Measurements from ENCODE around the gene ALOXE3. TPM values are rescaled to one million over a fixed set of nuclear protein-coding genes. Genes with fewer than 3 reads are reported as not detected.

The ALOXE3 gene
- total RNA-seq (2022), result 0.20 TPM in 1 of 2 replicates, not detected in the other
- Bru-seq, nascent RNA, result percentile 10 among the genes with signal in this experiment
- percentile 8 among the genes with signal in this experiment for BruChase-seq, experiment 1, labeled RNA remaining after a 6-hour chase
- percentile 10 among the genes with signal in this experiment for BruChase-seq, experiment 2, labeled RNA remaining after a 2-hour chase
- long read RNA-seq, result 0 reads

DNA sequence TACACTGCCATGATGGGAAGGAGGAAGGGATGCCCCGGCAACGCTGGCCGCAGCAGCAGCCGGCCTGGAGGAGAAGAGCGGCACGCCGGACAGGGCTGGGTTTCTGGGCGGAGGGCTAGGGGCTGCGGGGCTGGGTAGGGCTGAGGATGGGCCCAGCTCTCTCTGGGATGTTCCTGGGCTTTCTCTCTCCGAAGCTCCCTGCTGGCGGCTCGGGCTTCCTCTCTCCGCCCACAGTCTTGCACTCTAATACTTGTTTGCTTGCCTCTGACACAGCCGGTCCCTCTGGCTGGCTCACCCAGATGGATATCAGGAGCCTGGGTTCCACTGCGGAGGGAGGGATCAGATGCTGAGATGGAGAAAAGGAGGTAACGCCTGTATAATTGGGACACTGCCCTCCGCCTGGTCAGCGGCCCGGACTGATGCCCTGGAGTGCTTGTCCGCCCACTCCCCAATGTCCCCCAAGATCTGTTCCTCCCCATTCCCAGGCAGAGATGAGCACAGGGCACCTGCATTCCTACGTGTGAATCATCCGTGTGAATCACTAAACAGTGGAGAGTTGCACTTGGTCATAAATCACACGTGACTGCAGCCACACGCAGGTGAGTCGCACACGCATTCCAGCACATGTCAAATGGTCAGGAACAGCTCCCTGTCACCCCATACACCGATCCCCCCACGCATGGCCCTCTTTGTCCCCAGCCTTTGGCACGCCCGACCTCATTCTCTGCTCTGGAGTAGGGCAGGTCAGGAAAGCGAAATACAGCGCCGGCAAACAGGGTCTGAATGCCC, at the start of gene ALOXE3:
ALOXE3 (minus strand) TSS at position 535 of the 789 bp plus-strand sequence; CDS start at position 11, 524 bp downstream.
- Mint-ChIP-seq H3K36me3 (ENCODE audit: insufficient read depth, unreplicated experiment) (peaks cover 45% of the 10 kb centered on the region), H3K4me3 (ENCODE audit: low read depth, unreplicated experiment) (peak within 1 kb of the TSS; percentile 91), H3K4me1 (ENCODE audit: low read depth, unreplicated experiment) (peaks cover 24% of the 10 kb centered on the region), H3K27me3 (ENCODE audit: unreplicated experiment) (peaks cover 56% of the 10 kb centered on the region), H3K27ac (ENCODE audit: unreplicated experiment) (peak within 1 kb of the TSS; percentile 98), H3K9me3 (ENCODE audit: low read depth, unreplicated experiment) (no peaks in the 10 kb centered on the region)
- intact Hi-C loops (cut with micrococcal nuclease; ENCODE audit: unreplicated experiment), result loop anchor here (5.0 kb wide), 2 partner anchors 36 to 56 kb away; no protein-coding TSS in a partner anchor
- CTCF ChIA-PET, result interaction anchor here (0.7 to 2.4 kb wide), 8 partner anchors 20 to 129 kb away, joined by 3 to 10 read pairs (median 4); partner anchors contain the start of gene CTC1
- TF ChIP-seq, protein P1, sequence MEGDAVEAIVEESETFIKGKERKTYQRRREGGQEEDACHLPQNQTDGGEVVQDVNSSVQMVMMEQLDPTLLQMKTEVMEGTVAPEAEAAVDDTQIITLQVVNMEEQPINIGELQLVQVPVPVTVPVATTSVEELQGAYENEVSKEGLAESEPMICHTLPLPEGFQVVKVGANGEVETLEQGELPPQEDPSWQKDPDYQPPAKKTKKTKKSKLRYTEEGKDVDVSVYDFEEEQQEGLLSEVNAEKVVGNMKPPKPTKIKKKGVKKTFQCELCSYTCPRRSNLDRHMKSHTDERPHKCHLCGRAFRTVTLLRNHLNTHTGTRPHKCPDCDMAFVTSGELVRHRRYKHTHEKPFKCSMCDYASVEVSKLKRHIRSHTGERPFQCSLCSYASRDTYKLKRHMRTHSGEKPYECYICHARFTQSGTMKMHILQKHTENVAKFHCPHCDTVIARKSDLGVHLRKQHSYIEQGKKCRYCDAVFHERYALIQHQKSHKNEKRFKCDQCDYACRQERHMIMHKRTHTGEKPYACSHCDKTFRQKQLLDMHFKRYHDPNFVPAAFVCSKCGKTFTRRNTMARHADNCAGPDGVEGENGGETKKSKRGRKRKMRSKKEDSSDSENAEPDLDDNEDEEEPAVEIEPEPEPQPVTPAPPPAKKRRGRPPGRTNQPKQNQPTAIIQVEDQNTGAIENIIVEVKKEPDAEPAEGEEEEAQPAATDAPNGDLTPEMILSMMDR (IDR thresholded peaks at IDR 0.05; ENCODE audit: unreplicated experiment), result no peak
- DNase-seq, result peak; percentile 41
- no TSS peak for BruUV-seq (replicated peaks)

DNA sequence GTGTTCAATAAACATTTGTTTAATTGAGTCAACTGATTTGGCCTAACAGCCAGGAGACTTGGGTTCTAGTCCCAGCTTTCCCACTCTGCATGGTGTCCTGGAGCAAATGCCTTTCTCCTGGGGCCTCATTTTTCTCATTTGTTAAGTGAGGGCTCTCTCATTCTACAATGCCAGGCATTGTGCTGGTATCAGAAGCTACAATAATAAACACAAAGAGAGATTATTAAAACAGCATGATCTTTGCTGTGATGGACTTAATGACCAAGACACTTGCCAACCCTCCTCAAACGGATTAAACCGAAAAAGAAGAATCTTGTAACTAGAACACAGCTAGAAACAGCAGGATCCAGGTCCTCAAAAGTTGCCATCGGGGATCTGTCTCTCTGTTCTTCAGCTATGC, 49.2 kb upstream of the ALOXE3 start:
- H3K36me3 Mint-ChIP-seq (ENCODE audit: insufficient read depth, unreplicated experiment), result peaks cover 18% of the 10 kb centered on the region
- TF ChIP-seq, protein P1 (IDR thresholded peaks at IDR 0.05; ENCODE audit: unreplicated experiment), result no peak
- no peaks in the 10 kb centered on the region for H3K4me1 Mint-ChIP-seq (ENCODE audit: low read depth, unreplicated experiment)
- no peaks in the 10 kb centered on the region for H3K27me3 Mint-ChIP-seq (ENCODE audit: unreplicated experiment)
- no peak for DNase-seq
- intact Hi-C loops (cut with micrococcal nuclease; ENCODE audit: unreplicated experiment), result no loop called here
- H3K27ac Mint-ChIP-seq (ENCODE audit: unreplicated experiment), result no peak overlapping the region
- H3K9me3 Mint-ChIP-seq (ENCODE audit: low read depth, unreplicated experiment), result no peaks in the 10 kb centered on the region
- CTCF ChIA-PET, result no interaction called here
- H3K4me3 Mint-ChIP-seq (ENCODE audit: low read depth, unreplicated experiment), result no peak overlapping the region
- no TSS peak for BruUV-seq (replicated peaks)

DNA sequence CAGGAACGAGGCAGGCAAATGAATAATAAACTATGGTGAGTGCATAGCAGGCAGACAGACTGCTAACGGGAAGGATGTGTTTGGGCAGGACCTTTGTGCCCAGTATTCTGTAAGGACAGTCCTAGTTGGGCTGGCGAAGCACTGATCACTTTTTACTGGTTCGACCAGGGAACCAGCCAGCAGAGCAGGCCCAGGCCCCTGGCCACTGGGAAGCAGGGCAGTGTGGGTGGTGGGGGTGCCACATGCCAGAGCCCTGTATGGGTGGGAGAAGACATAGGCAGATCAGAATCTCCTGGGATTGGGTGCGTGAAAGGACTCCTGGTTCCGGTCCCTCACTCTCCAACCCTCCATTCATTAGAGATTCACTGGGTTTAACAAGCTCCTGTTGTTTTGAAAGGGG, 48.4 kb upstream of the ALOXE3 start:
- Mint-ChIP-seq H3K27me3 (ENCODE audit: unreplicated experiment) (no peaks in the 10 kb centered on the region), H3K36me3 (ENCODE audit: insufficient read depth, unreplicated experiment) (peaks cover 21% of the 10 kb centered on the region), H3K4me1 (ENCODE audit: low read depth, unreplicated experiment) (no peaks in the 10 kb centered on the region), H3K27ac (ENCODE audit: unreplicated experiment) (no peak overlapping the region), H3K4me3 (ENCODE audit: low read depth, unreplicated experiment) (no peak overlapping the region), H3K9me3 (ENCODE audit: low read depth, unreplicated experiment) (no peaks in the 10 kb centered on the region)
- intact Hi-C loops (cut with micrococcal nuclease; ENCODE audit: unreplicated experiment), result no loop called here
- no peak for DNase-seq
- TF ChIP-seq, protein P1 (IDR thresholded peaks at IDR 0.05; ENCODE audit: unreplicated experiment), result no peak
- CTCF ChIA-PET, result no interaction called here
- no TSS peak for BruUV-seq (replicated peaks)

DNA sequence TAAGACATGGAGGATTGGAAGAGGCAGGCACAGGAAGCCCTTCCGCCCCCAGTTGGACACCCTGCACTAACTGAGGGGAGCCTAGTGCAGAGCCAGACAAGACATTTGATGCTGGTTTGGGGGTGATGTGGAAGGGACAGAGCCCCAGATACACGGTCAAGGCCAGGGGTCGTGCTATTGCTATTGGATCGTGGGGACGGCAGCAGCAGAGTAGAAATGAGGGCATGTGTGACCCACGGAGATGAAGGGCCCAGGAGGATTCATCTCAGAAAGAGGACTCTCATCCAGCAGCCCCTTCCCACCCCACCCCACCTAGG, 46.5 kb upstream of the ALOXE3 start:
- H3K27ac Mint-ChIP-seq (ENCODE audit: unreplicated experiment), result no peak overlapping the region
- peaks cover 31% of the 10 kb centered on the region for H3K36me3 Mint-ChIP-seq (ENCODE audit: insufficient read depth, unreplicated experiment)
- H3K27me3 Mint-ChIP-seq (ENCODE audit: unreplicated experiment), result no peaks in the 10 kb centered on the region
- TF ChIP-seq, protein P1 (IDR thresholded peaks at IDR 0.05; ENCODE audit: unreplicated experiment), result no peak
- no peaks in the 10 kb centered on the region for H3K4me1 Mint-ChIP-seq (ENCODE audit: low read depth, unreplicated experiment)
- CTCF ChIA-PET, result interaction anchor here (0.7 kb wide), 1 partner anchor 43 kb away, joined by 3 read pairs; no protein-coding TSS in a partner anchor
- no peak for DNase-seq
- BruUV-seq (replicated peaks), result no TSS peak
- no peak overlapping the region for H3K4me3 Mint-ChIP-seq (ENCODE audit: low read depth, unreplicated experiment)
- H3K9me3 Mint-ChIP-seq (ENCODE audit: low read depth, unreplicated experiment), result no peaks in the 10 kb centered on the region
- intact Hi-C loops (cut with micrococcal nuclease; ENCODE audit: unreplicated experiment), result no loop called here
